ENCODE results near the gene PAQR4.

The PAQR4 gene

GRCh38 chr16:2979669-2980226 lies 10.6 kb downstream of the PAQR4 start:
- H3K79me2 ChIP-seq (ENCODE audit: low read length): peaks cover 29% of the 10 kb centered on the region
- peak overlapping the region; percentile 98 for H3K4me2 ChIP-seq (ENCODE audit: low read length)
- H3K36me3 ChIP-seq (replicated peaks; ENCODE audit: low read depth, low read length): peaks cover 26% of the 10 kb centered on the region
- H2AFZ ChIP-seq (ENCODE audit: low read depth, low read length): no peak overlapping the region
- H3K4me3 ChIP-seq (ENCODE audit: low read length): peak overlapping the region; percentile 92
- no peaks in the 10 kb centered on the region for H3K27me3 ChIP-seq (ENCODE audit: low read depth, low read length)
- H3K4me1 ChIP-seq (ENCODE audit: low read length): peaks cover 7% of the 10 kb centered on the region
- H4K20me1 ChIP-seq (ENCODE audit: insufficient read depth, low read length): 0 out of 2 replicates have a peak, but pooled peaks cover 3% of the 10 kb centered on the region
- no peak for TF ChIP-seq EZH2phosphoT487 (IDR thresholded peaks at IDR 0.05; ENCODE audit: low read depth)
- TF ChIP-seq CTCF (IDR thresholded peaks at IDR 0.05; ENCODE audit: low read depth, low read length): no peak
- peak overlapping the region; percentile 93 for H3K9ac ChIP-seq (ENCODE audit: low read length)
- no peaks in the 10 kb centered on the region for H3K9me3 ChIP-seq (ENCODE audit: insufficient read depth, low read length)
- H3K27ac ChIP-seq (ENCODE audit: low read length): peak overlapping the region; percentile 60

- Histone ChIP-seq H3K27ac (ENCODE audit: low read length) (peak within 1 kb of the TSS; percentile 67), H3K9me3 (ENCODE audit: insufficient read depth, low read length) (no peaks in the 10 kb centered on the region), H3K27me3 (ENCODE audit: low read depth, low read length) (no peaks in the 10 kb centered on the region), H2AFZ (ENCODE audit: low read depth, low read length) (no peak within 1 kb of the TSS), H3K4me2 (ENCODE audit: low read length) (peak within 1 kb of the TSS; percentile 98), H4K20me1 (ENCODE audit: insufficient read depth, low read length) (0 out of 2 replicates have a peak, but pooled peaks cover 3% of the 10 kb centered on the region), H3K36me3 (replicated peaks; ENCODE audit: low read depth, low read length) (peaks cover 19% of the 10 kb centered on the region), H3K79me2 (ENCODE audit: low read length) (peaks cover 29% of the 10 kb centered on the region), H3K9ac (ENCODE audit: low read length) (peak within 1 kb of the TSS; percentile 93), H3K4me3 (ENCODE audit: low read length) (peak within 1 kb of the TSS; percentile 92), H3K4me1 (ENCODE audit: low read length) (peaks cover 7% of the 10 kb centered on the region)
- TF ChIP-seq EZH2phosphoT487 (IDR thresholded peaks at IDR 0.05; ENCODE audit: low read depth) (no peak), CTCF (IDR thresholded peaks at IDR 0.05; ENCODE audit: low read depth, low read length) (no peak)
Measured at GRCh38 chr16:2980227-2981176, 11.4 kb downstream of the PAQR4 start, which contains the start of gene PKMYT1. PKMYT1 (minus strand) TSS chr16:2980446; CDS start chr16:2979657, 789 bp downstream.

GRCh38 chr16:2981177-2981898 lies 12.2 kb downstream of the PAQR4 start:
- H3K9ac ChIP-seq (ENCODE audit: low read length): peak overlapping the region; percentile 93; the same call in 1 of the 2 replicates

More at GRCh38 chr16:2981177-2981898, 12.2 kb downstream of the PAQR4 start:
- no peak overlapping the region for H2AFZ ChIP-seq (ENCODE audit: low read depth, low read length)
- H4K20me1 ChIP-seq (ENCODE audit: insufficient read depth, low read length): no peaks in the 10 kb centered on the region
- peaks cover 29% of the 10 kb centered on the region for H3K79me2 ChIP-seq (ENCODE audit: low read length)
- no peaks in the 10 kb centered on the region for H3K27me3 ChIP-seq (ENCODE audit: low read depth, low read length)
- H3K4me1 ChIP-seq (ENCODE audit: low read length): peaks cover 7% of the 10 kb centered on the region
- TF ChIP-seq EZH2phosphoT487 (IDR thresholded peaks at IDR 0.05; ENCODE audit: low read depth) (no peak), CTCF (IDR thresholded peaks at IDR 0.05; ENCODE audit: low read depth, low read length) (no peak)
- no peaks in the 10 kb centered on the region for H3K9me3 ChIP-seq (ENCODE audit: insufficient read depth, low read length)
- H3K4me3 ChIP-seq (ENCODE audit: low read length): peak overlapping the region; percentile 92
- peaks cover 11% of the 10 kb centered on the region for H3K36me3 ChIP-seq (replicated peaks; ENCODE audit: low read depth, low read length)
- peak overlapping the region; percentile 71 for H3K4me2 ChIP-seq (ENCODE audit: low read length)
- H3K27ac ChIP-seq (ENCODE audit: low read length): no peak overlapping the region

All from OCI-LY3 (cell line).